Measurements from ENCODE around the gene RPL27A.
A peak's percentile ranks its signal among the peaks of the same experiment; 100 is the strongest.
"Not testable (repeated sequence)": the region's sequence is repeated elsewhere in the genome, so short reads cannot be mapped to it uniquely, and the experiment has no call there.

Gene RPL27A

GRCh38 chr11:8682303-8683114 lies at the start of gene RPL27A, which contains the start of gene TRIM66:
TSS of gene RPL27A (plus strand) at chr11:8682792. CDS start at chr11:8682814, 22 bp downstream.
TSS of gene TRIM66 (minus strand) at chr11:8682665. CDS start at chr11:8672274, 10,391 bp downstream.
- peak; percentile 97 to 99 for DNase-seq

GRCh38 chr11:8634498-8634897 lies 48.1 kb upstream of the RPL27A start:
- no peak for DNase-seq

GRCh38 chr11:8636127-8636526 lies 46.5 kb upstream of the RPL27A start:
- no peak for DNase-seq

- DNase-seq, result no peak
Measured at GRCh38 chr11:8638300-8638699, 44.3 kb upstream of the RPL27A start.

GRCh38 chr11:8639655-8640054 lies 42.9 kb upstream of the RPL27A start:
- DNase-seq, result no peak

GRCh38 chr11:8640267-8640906 lies 42.2 kb upstream of the RPL27A start:
- no peak for DNase-seq

- no peak for DNase-seq
Measured at GRCh38 chr11:8641332-8641731, 41.3 kb upstream of the RPL27A start.

GRCh38 chr11:8642196-8642841 lies 40.3 kb upstream of the RPL27A start:
- DNase-seq, result no peak

GRCh38 chr11:8646873-8647272 lies 35.7 kb upstream of the RPL27A start:
- DNase-seq, result no peak

GRCh38 chr11:8649361-8649760 lies 33.2 kb upstream of the RPL27A start:
- no peak for DNase-seq

- DNase-seq, result no peak
Measured at GRCh38 chr11:8650401-8650990, 32.1 kb upstream of the RPL27A start.

- no peak for DNase-seq
Measured at GRCh38 chr11:8652140-8652539, 30.5 kb upstream of the RPL27A start.

- no peak for DNase-seq
Measured at GRCh38 chr11:8654503-8654902, 28.1 kb upstream of the RPL27A start.

GRCh38 chr11:8656291-8656690 lies 26.3 kb upstream of the RPL27A start:
- DNase-seq, result no peak

- DNase-seq, result no peak
Measured at GRCh38 chr11:8658321-8659057, 24.1 kb upstream of the RPL27A start.

GRCh38 chr11:8661001-8661795 lies 21.4 kb upstream of the RPL27A start:
- no peak for DNase-seq

- DNase-seq, result no peak
Measured at GRCh38 chr11:8665222-8665621, 17.4 kb upstream of the RPL27A start.

GRCh38 chr11:8670081-8670480 lies 12.5 kb upstream of the RPL27A start:
- not testable (repeated sequence) for DNase-seq

- DNase-seq, result no peak
Measured at GRCh38 chr11:8671193-8671612, 11.4 kb upstream of the RPL27A start.

GRCh38 chr11:8671651-8672062 lies 10.9 kb upstream of the RPL27A start:
- no peak for DNase-seq

- DNase-seq, result no peak
Measured at GRCh38 chr11:8672346-8672745, 10.2 kb upstream of the RPL27A start.

- no peak for DNase-seq
Measured at GRCh38 chr11:8674859-8675258, 7.7 kb upstream of the RPL27A start.

Data from stimulated activated CD4-positive, alpha-beta T cell treated with anti-CD3 and anti-CD28 coated beads, Interleukin-4, amount 100 ng/mL, for 4 hours (primary cell).